OCI-LY1 (cell line): ENCODE results near the gene CD320.

Experiments
- H2AFZ ChIP-seq: fragments of 200-600 bp; sonication (generic), shearing (Covaris generic); 2 replicates; pipeline ENCODE4 v1.6.0; 2014; ENCODE audit warnings: antibody characterized with exemption, mild to moderate bottlenecking, low read length
- H3F3A ChIP-seq: fragments of 200-600 bp; sonication (generic), shearing (Covaris generic); 2 replicates; pipeline ENCODE4 v1.6.0; 2014; ENCODE audit warnings: mild to moderate bottlenecking, antibody characterized with exemption, low read length, moderate library complexity; ENCODE audit not compliant: insufficient read depth
- H3K27ac ChIP-seq: fragments of 200-600 bp; sonication (generic); 2 replicates; pipeline ENCODE4 v1.5.1; 2014; ENCODE audit warnings: low read length, mixed run types, mild to moderate bottlenecking, low read depth; ENCODE audit not compliant: poor library complexity, severe bottlenecking
- H3K27me3 ChIP-seq: fragments of 200-600 bp; sonication (generic); 2 replicates; pipeline ENCODE4 v1.6.0; 2014; ENCODE audit warnings: antibody characterized with exemption, mild to moderate bottlenecking, low read length, moderate library complexity; ENCODE audit not compliant: insufficient read depth
- H3K36me3 ChIP-seq: fragments of 200-600 bp; sonication (generic); 2 replicates; pipeline ENCODE4 v1.6.1; 2014; ENCODE audit warnings: mild to moderate bottlenecking, antibody characterized with exemption, low read length, moderate library complexity, mixed read lengths; ENCODE audit not compliant: insufficient read depth
- H3K4me1 ChIP-seq: fragments of 200-600 bp; sonication (generic); 2 replicates; pipeline ENCODE4 v1.5.1; 2014; ENCODE audit warnings: mild to moderate bottlenecking, low read length, moderate library complexity; ENCODE audit not compliant: insufficient read depth, severe bottlenecking
- H3K4me2 ChIP-seq: fragments of 200-600 bp; sonication (generic), shearing (Covaris generic); 2 replicates; pipeline ENCODE4 v1.6.1; 2014; ENCODE audit warnings: low read length
- H3K4me3 ChIP-seq: fragments of 200-600 bp; sonication (generic); 2 replicates; pipeline ENCODE4 v1.5.1; 2014; ENCODE audit warnings: low read length, low read depth, mild to moderate bottlenecking, mixed read lengths; ENCODE audit not compliant: poor library complexity, severe bottlenecking
- H3K79me2 ChIP-seq: fragments of 200-600 bp; shearing (Covaris generic); 2 replicates; pipeline ENCODE4 v1.6.1; 2016; ENCODE audit warnings: mixed run types, low read length, mixed read lengths; ENCODE audit not compliant: insufficient read depth
- H3K9ac ChIP-seq: fragments of 200-600 bp; sonication (generic), shearing (Covaris generic); 2 replicates; pipeline ENCODE4 v1.6.1; 2014; ENCODE audit warnings: mild to moderate bottlenecking, low read length, mixed read lengths
- H3K9me2 ChIP-seq: fragments of 200-600 bp; sonication (generic), shearing (Covaris generic); 2 replicates; pipeline ENCODE4 v1.6.1; 2014; ENCODE audit warnings: low read depth, mild to moderate bottlenecking, low read length, mixed read lengths
- H3K9me3 ChIP-seq: fragments of 200-600 bp; shearing (Covaris generic); 2 replicates; pipeline ENCODE4 v1.6.1; 2014; ENCODE audit warnings: low read length, mixed read lengths
- H4K20me1 ChIP-seq: fragments of 200-600 bp; sonication (generic), shearing (Covaris generic); 2 replicates; pipeline ENCODE4 v1.6.0; 2016; ENCODE audit warnings: mild to moderate bottlenecking, low read length; ENCODE audit not compliant: insufficient read depth
- CTCF ChIP-seq: fragments of 200-600 bp; sonication (generic), shearing (Covaris generic); IDR thresholded peaks from 2 replicates; pipeline ENCODE4 v1.5.1; 2017; ENCODE audit warnings: mild to moderate bottlenecking, antibody characterized with exemption, low read length, moderate library complexity, mixed read lengths
- EZH2 ChIP-seq: fragments of 200-600 bp; sonication (generic), shearing (Covaris generic); IDR thresholded peaks from 2 replicates; pipeline ENCODE4 v1.8.0; 2017; ENCODE audit warnings: borderline replicate concordance, mixed run types, mild to moderate bottlenecking, antibody characterized with exemption, low read length, moderate library complexity, mixed read lengths

The CD320 gene

GRCh38 chr19:8259142-8259921 lies 48.8 kb downstream of the CD320 start:
- Histone ChIP-seq H3K27ac (no peak overlapping the region), H4K20me1 (no peaks in the 10 kb centered on the region), H3K9ac (no peak overlapping the region), H3K9me3 (no peaks in the 10 kb centered on the region), H3F3A (no peaks in the 10 kb centered on the region), H3K4me1 (no peaks in the 10 kb centered on the region), H3K4me3 (no peak overlapping the region), H2AFZ (no peak overlapping the region), H3K27me3 (no peaks in the 10 kb centered on the region), H3K9me2 (no peaks in the 10 kb centered on the region), H3K36me3 (peaks cover 43% of the 10 kb centered on the region), H3K79me2 (no peaks in the 10 kb centered on the region), H3K4me2 (no peak overlapping the region)
- TF ChIP-seq EZH2 (no peak), CTCF (no peak)

- no peaks in the 10 kb centered on the region for H3K4me1 ChIP-seq
- H3K4me3 ChIP-seq = no peak overlapping the region
- H3K36me3 ChIP-seq = peaks cover 43% of the 10 kb centered on the region
- no peaks in the 10 kb centered on the region for H3F3A ChIP-seq
- H3K9ac ChIP-seq = no peak overlapping the region
- no peaks in the 10 kb centered on the region for H3K79me2 ChIP-seq
- no peaks in the 10 kb centered on the region for H3K9me2 ChIP-seq
- H4K20me1 ChIP-seq = no peaks in the 10 kb centered on the region
- TF ChIP-seq CTCF = no peak
- TF ChIP-seq EZH2 = no peak
- H3K27me3 ChIP-seq = no peaks in the 10 kb centered on the region
- H3K9me3 ChIP-seq = no peaks in the 10 kb centered on the region
- H2AFZ ChIP-seq = no peak overlapping the region
- H3K4me2 ChIP-seq = no peak overlapping the region
- H3K27ac ChIP-seq = no peak overlapping the region
Measured at GRCh38 chr19:8257052-8257443, 51.1 kb downstream of the CD320 start.

DNA sequence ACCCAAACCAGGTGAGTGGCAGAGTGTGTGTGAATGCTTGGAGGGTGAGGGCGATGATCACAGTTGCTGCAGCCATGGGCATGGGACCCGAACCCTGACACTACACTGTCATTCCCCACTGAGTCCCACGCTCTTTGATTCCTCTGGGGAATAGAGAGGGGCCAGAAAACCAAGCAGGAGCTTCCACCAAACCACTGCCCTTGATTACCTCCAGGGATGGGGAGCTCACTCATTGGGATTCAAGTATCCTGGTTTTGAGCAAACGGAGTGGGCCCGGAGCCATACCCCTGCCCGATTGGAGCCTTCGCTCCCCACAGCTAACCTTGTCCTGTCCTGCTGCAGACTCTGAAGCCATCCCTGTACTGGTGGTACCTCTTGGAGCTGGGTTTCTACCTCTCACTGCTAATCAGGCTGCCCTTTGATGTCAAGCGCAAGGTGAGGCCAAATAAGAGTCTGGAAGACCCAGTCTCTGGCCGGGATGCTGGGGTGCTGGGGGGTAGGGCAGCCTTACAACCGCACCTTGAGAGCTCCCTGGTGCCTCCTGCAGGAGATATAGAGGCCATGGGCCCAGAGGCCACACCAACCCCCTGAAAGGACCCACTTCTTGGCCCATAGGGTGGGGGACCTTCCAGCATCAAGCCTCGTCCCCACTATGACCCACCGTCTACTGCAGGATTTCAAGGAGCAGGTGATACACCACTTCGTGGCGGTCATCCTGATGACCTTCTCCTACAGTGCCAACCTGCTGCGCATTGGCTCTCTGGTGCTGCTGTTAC lies 51.7 kb downstream of the CD320 start:
- no peak overlapping the region for H3K4me2 ChIP-seq
- H3K27me3 ChIP-seq = no peaks in the 10 kb centered on the region
- H3K9ac ChIP-seq = no peak overlapping the region
- peaks cover 38% of the 10 kb centered on the region for H3K36me3 ChIP-seq
- H2AFZ ChIP-seq = no peak overlapping the region
- TF ChIP-seq CTCF (no peak), EZH2 (no peak)
- H3K4me1 ChIP-seq = no peaks in the 10 kb centered on the region
- H3F3A ChIP-seq = no peaks in the 10 kb centered on the region
- no peaks in the 10 kb centered on the region for H3K9me2 ChIP-seq
- H3K9me3 ChIP-seq = no peaks in the 10 kb centered on the region
- no peak overlapping the region for H3K27ac ChIP-seq
- H4K20me1 ChIP-seq = no peaks in the 10 kb centered on the region
- H3K4me3 ChIP-seq = no peak overlapping the region
- no peaks in the 10 kb centered on the region for H3K79me2 ChIP-seq
